Activated CD8-positive, alpha-beta memory T cell treated with anti-CD3 and anti-CD28 coated beads, Interleukin-2, amount 50 U/mL, for 4 hours (primary cell): Measurements from ENCODE around the gene STXBP1.

Source experiments
- DNase-seq: peaks from one replicate; pipeline ENCODE4 v3.0.0-alpha.2; 2020

Gene STXBP1

DNA sequence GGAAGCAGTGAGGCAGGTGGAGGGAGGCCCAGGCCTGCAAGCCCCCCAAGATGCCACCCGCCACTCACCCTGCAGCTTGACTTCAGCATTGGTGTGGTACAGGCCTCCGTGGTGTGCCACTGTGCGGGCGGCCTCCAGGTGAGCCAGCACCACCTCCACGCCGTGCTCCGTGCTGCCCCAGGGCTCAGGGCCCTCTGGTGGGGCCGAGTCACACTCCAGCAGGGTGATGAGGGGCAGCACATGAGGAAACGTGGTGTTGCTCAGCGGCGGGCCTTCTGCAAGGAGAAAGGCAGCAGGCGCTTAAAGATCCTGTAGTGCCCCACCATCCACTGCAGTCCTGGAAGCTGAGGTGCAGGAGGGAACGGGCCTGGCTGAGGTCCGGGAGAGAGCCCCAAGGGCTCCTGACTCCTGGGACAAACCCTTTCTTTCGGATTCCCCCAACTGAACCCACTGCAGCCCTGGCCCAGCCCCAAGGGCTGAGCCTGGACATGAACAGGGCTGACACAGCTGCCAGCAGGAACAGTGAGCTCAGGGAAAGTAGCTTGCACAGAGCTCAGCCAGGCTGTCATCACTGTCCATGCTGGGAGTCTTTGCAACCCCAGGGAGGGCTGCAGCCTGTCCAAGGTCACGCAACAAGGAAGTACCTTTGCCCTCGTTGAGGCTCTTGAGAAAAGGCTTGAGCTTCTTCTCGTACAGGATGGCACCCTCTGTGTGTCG lies 127.7 kb downstream of the STXBP1 start:
- DNase-seq, result no peak

DNA sequence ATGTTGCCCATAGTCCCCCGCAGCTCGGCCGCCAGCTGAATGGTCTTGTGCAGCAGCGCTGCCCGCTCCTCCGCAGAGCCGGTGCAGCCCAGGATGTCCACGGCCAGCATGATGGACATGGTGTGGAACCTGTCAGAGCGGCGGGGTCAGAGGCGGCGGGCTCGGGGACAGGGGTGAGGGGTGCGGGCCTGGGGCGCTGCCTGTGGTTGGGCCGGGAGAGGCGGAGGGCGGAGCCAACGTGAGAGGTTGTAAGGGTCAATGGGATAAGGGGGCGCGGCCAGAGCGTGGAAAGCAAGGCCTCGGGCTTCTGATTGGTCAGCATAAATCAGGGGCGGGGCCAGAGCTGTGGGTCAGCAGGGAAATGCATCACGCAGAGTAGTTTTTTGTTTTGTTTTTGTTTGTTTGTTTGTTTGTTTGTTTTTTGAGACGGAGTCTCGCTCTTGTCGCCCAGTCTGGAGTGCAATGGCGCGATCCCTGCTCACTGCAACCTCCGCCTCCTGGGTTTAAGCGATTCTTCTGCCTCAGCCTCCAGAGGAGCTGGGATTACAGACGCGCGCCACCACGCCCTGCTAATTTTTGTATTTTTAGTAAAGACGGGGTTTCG lies 129.9 kb downstream of the STXBP1 start:
- no peak for DNase-seq
